ENCODE data around the gene FASN. TPM values are rescaled to one million over a fixed set of nuclear protein-coding genes. Genes with fewer than 3 reads are reported as not detected.

Gene FASN
- total RNA-seq, 2 donors from 2014 or later, result 16.3 to 388 TPM

- peak in 1 of 3 donors; percentile 9 for TF ChIP-seq POLR2A (IDR thresholded peaks at IDR 0.05)
- no peak for TF ChIP-seq CTCF (IDR thresholded peaks at IDR 0.05)
- Histone ChIP-seq H3K36me3 (replicated peaks in 1 of 2; ENCODE audit: insufficient read depth in 1 of 2, low read depth in 2 of 2) (peaks cover 5 to 13% of the 10 kb centered on the region in 2 donors), H3K27ac (peak within 1 kb of the TSS; percentile 39 to 51 (median 40)), H3K27me3 (no peaks in the 10 kb centered on the region), H3K9me3 (no peaks in the 10 kb centered on the region), H3K4me3 (peak within 1 kb of the TSS; percentile 62 to 78), H3K4me1 (peaks cover 38% of the 10 kb centered on the region)
- WGBS, 2 donors, result 0 to 1% methylated on average over 6 to 61 of the region's 94 CpGs
- intact Hi-C loops (cut with DNase I), result no loop called here
- DNase-seq (peak; percentile 76 to 82 (median 80)), ATAC-seq (peak; percentile 85)
Observed at GRCh38 chr17:82051776-82052637, 46.0 kb downstream of the FASN start, which contains the start of the genes GPS1 and RFNG. TSS of gene GPS1 (plus strand) at chr17:82051898. CDS start at chr17:82051932, 34 bp downstream. TSS of gene RFNG (minus strand) at chr17:82051811. CDS start at chr17:82051766, 45 bp downstream.

GRCh38 chr17:82050761-82051641 lies 47.0 kb downstream of the FASN start:
- Histone ChIP-seq H3K4me3 (peak overlapping the region; percentile 22 to 70), H3K9me3 (no peaks in the 10 kb centered on the region), H3K27ac (peak overlapping the region in 3 of 4 donors; percentile 39 to 51 (median 40)), H3K4me1 (peaks cover 38% of the 10 kb centered on the region), H3K36me3 (replicated peaks in 1 of 2; ENCODE audit: insufficient read depth in 1 of 2, low read depth in 2 of 2) (peaks cover 5 to 6% of the 10 kb centered on the region in 2 donors), H3K27me3 (no peaks in the 10 kb centered on the region)
- TF ChIP-seq POLR2A (IDR thresholded peaks at IDR 0.05) (no peak), CTCF (IDR thresholded peaks at IDR 0.05) (no peak)
- intact Hi-C loops (cut with DNase I), result no loop called here
- ATAC-seq (peak; percentile 25), DNase-seq (no peak)
- 2 to 11% methylated on average over 24 to 74 of the region's 79 CpGs for WGBS, 2 donors

- ATAC-seq (no peak), DNase-seq (no peak)
- Histone ChIP-seq H3K4me3 (no peak overlapping the region), H3K9me3 (no peaks in the 10 kb centered on the region), H3K27ac (no peak overlapping the region), H3K27me3 (no peaks in the 10 kb centered on the region), H3K36me3 (replicated peaks in 1 of 2; ENCODE audit: insufficient read depth in 1 of 2, low read depth in 2 of 2) (peaks cover 5% of the 10 kb centered on the region in 2 donors), H3K4me1 (peaks cover 38% of the 10 kb centered on the region)
- TF ChIP-seq CTCF (IDR thresholded peaks at IDR 0.05) (no peak), POLR2A (IDR thresholded peaks at IDR 0.05) (no peak)
- intact Hi-C loops (cut with DNase I), result no loop called here
- 80% methylated on average over 28 of the region's 28 CpGs; no CpG with 5 or more reads in 1 of the 2 donors for WGBS, 2 donors
Observed at GRCh38 chr17:82050152-82050760, 47.8 kb downstream of the FASN start.

- peaks cover 38% of the 10 kb centered on the region for H3K4me1 ChIP-seq
- ATAC-seq (no peak), DNase-seq (no peak)
- WGBS, 2 donors, result 93 to 100% methylated on average over 3 to 11 of the region's 16 CpGs
- no peaks in the 10 kb centered on the region for H3K36me3 ChIP-seq (replicated peaks in 1 of 2; ENCODE audit: insufficient read depth in 1 of 2, low read depth in 2 of 2)
- intact Hi-C loops (cut with DNase I), result no loop called here
- no peak overlapping the region for H3K4me3 ChIP-seq
- no peaks in the 10 kb centered on the region for H3K9me3 ChIP-seq
- H3K27ac ChIP-seq, result no peak overlapping the region
- H3K27me3 ChIP-seq, result no peaks in the 10 kb centered on the region
- TF ChIP-seq POLR2A (IDR thresholded peaks at IDR 0.05) (no peak), CTCF (IDR thresholded peaks at IDR 0.05) (no peak)
Observed at GRCh38 chr17:82049521-82049971, 48.5 kb downstream of the FASN start.

All from body of pancreas (tissue), 4 donors.